HepG2 (cell line): ENCODE results near the gene CCS.

Experiments
- ATF7 ChIP-seq, 2 experiments: fragments of 450-650 bp in 1 of 2; sonication (generic) in 1 of 2; formaldehyde crosslinking in 1 of 2; IDR thresholded peaks; 2 replicates each; pipeline versions ENCODE4 v1.4.0 to v1.6.1; 2016 to 2020; ENCODE audit warnings: antibody characterized with exemption in 1 of 2, mild to moderate bottlenecking in 1 of 2, missing genetic modification reagents in 1 of 2
- GTF3A ChIP-seq: sonication (generic); formaldehyde crosslinking; conservative IDR thresholded peaks from 2 replicates; pipeline ENCODE4 v1.4.0; 2020; ENCODE audit warnings: mild to moderate bottlenecking, missing genetic modification reagents
- NR1H2 ChIP-seq: sonication (generic); formaldehyde crosslinking; IDR thresholded peaks from 2 replicates; pipeline ENCODE4 v1.8.1; 2022; ENCODE audit warnings: low read depth, missing genetic modification reagents, borderline replicate concordance
- NR2C2 ChIP-seq: sonication (generic); formaldehyde crosslinking; IDR thresholded peaks from 2 replicates; pipeline ENCODE4 v1.4.0; 2020; ENCODE audit warnings: missing genetic modification reagents, mild to moderate bottlenecking, moderate library complexity, borderline replicate concordance
- POLR2AphosphoS2 ChIP-seq: IDR thresholded peaks from 2 replicates; pipeline ENCODE4 v1.6.1; 2011; ENCODE audit warnings: low read depth, low read length, improper control_type of control experiment
- ZNF121 ChIP-seq: sonication (generic); formaldehyde crosslinking; IDR thresholded peaks from 2 replicates; pipeline ENCODE4 v1.5.0; 2020; ENCODE audit warnings: mild to moderate bottlenecking, missing genetic modification reagents
- ZNF274 ChIP-seq: sonication (generic); formaldehyde crosslinking; IDR thresholded peaks from 2 replicates; pipeline ENCODE4 v1.5.1; 2020; ENCODE audit warnings: mild to moderate bottlenecking, missing genetic modification reagents
- TF ChIP-seq, protein P1 (sequence below): sonication (generic); formaldehyde crosslinking; IDR thresholded peaks from 2 replicates; pipeline ENCODE4 v1.5.0; 2020; ENCODE audit warnings: mild to moderate bottlenecking, missing genetic modification reagents, moderate library complexity
- TF ChIP-seq, protein P2 (sequence below): sonication (generic); formaldehyde crosslinking; IDR thresholded peaks from 2 replicates; pipeline ENCODE4 v1.4.0; 2020; ENCODE audit warnings: missing genetic modification reagents

DNA sequence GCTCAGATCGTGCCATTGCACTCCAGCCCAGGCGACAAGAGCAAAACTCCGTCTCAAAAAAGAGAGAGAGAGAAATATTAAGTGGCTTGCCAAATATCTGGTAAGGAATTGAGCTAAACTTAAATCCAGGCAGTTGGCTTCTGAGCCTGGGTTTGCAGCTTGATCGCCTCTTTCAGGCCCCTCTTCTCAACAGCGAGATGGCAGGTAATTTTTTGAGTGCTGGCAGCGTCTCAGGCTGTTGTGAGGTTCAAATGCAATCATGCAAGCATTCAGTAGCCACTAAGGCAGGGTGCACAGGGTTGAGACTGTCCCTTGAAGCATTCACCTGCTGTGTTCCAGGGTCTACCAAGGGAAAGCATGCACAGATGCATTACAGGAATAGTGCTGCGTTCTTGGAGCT, 23.9 kb upstream of the CCS start:
- TF ChIP-seq, protein P1, sequence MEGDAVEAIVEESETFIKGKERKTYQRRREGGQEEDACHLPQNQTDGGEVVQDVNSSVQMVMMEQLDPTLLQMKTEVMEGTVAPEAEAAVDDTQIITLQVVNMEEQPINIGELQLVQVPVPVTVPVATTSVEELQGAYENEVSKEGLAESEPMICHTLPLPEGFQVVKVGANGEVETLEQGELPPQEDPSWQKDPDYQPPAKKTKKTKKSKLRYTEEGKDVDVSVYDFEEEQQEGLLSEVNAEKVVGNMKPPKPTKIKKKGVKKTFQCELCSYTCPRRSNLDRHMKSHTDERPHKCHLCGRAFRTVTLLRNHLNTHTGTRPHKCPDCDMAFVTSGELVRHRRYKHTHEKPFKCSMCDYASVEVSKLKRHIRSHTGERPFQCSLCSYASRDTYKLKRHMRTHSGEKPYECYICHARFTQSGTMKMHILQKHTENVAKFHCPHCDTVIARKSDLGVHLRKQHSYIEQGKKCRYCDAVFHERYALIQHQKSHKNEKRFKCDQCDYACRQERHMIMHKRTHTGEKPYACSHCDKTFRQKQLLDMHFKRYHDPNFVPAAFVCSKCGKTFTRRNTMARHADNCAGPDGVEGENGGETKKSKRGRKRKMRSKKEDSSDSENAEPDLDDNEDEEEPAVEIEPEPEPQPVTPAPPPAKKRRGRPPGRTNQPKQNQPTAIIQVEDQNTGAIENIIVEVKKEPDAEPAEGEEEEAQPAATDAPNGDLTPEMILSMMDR (CRISPR knock-in tag), result no peak
- TF ChIP-seq ZNF274 (CRISPR knock-in tag) (no peak), GTF3A (CRISPR knock-in tag) (no peak), NR1H2 (CRISPR knock-in tag) (no peak), NR2C2 (no peak), ZNF121 (CRISPR knock-in tag) (no peak), POLR2AphosphoS2 (no peak), ATF7 (IDR thresholded peaks at IDR 0.05) (no peak), ATF7 (CRISPR knock-in tag; IDR thresholded peaks at IDR 0.05) (no peak)
- TF ChIP-seq, protein P2, sequence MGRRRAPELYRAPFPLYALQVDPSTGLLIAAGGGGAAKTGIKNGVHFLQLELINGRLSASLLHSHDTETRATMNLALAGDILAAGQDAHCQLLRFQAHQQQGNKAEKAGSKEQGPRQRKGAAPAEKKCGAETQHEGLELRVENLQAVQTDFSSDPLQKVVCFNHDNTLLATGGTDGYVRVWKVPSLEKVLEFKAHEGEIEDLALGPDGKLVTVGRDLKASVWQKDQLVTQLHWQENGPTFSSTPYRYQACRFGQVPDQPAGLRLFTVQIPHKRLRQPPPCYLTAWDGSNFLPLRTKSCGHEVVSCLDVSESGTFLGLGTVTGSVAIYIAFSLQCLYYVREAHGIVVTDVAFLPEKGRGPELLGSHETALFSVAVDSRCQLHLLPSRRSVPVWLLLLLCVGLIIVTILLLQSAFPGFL (CRISPR knock-in tag), result no peak
